Stomach (tissue), 4 donors: ENCODE measurements around the gene HNF4A.

Source experiments
- EP300 ChIP-seq: sonication (generic); formaldehyde crosslinking; IDR thresholded peaks from one replicate; pipeline ENCODE4 v1.6.1; 2017; ENCODE audit warnings: antibody characterized with exemption
- POLR2A ChIP-seq, 4 donors: fragments of 450-650 bp; IDR thresholded peaks; one replicate each; pipeline ENCODE4 v1.6.1; 2016; ENCODE audit warnings: antibody characterized with exemption in 4 of 4, control low read depth in 2 of 4, mild to moderate bottlenecking in 1 of 4, moderate library complexity in 1 of 4
- POLR2AphosphoS5 ChIP-seq, 3 donors: sonication (generic); formaldehyde crosslinking; IDR thresholded peaks; one replicate each; pipeline ENCODE4 v1.6.1; 2016; ENCODE audit warnings: antibody characterized with exemption in 3 of 3
- TF ChIP-seq, protein P1 (sequence below), 7 experiments: fragments of 450-650 bp in 4 of 7; fragments of 200-600 bp in 3 of 7; sonication (generic) in 3 of 7; IDR thresholded peaks; one replicate each; pipeline ENCODE4 v1.5.1; 2016 to 2019; ENCODE audit warnings: antibody characterized with exemption in 7 of 7, control low read depth in 2 of 7, mild to moderate bottlenecking in 1 of 7

DNA sequence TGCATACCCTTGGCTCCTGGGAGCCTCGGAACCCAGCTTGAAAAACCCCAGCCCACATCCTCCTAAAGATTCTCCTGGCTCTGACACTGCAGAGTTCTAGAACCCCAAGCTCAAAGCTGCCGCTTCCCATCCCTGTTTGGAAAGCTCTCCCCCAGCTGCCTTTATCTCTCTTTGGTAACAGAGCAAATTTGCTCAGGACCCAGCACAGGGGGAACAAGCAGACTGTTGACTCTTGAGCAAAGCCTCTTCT, 38.9 kb downstream of the HNF4A start:
- TF ChIP-seq EP300 (no peak), POLR2A (IDR thresholded peaks at IDR 0.05) (no peak), POLR2AphosphoS5 (IDR thresholded peaks at IDR 0.05) (no peak)
- TF ChIP-seq, protein P1, sequence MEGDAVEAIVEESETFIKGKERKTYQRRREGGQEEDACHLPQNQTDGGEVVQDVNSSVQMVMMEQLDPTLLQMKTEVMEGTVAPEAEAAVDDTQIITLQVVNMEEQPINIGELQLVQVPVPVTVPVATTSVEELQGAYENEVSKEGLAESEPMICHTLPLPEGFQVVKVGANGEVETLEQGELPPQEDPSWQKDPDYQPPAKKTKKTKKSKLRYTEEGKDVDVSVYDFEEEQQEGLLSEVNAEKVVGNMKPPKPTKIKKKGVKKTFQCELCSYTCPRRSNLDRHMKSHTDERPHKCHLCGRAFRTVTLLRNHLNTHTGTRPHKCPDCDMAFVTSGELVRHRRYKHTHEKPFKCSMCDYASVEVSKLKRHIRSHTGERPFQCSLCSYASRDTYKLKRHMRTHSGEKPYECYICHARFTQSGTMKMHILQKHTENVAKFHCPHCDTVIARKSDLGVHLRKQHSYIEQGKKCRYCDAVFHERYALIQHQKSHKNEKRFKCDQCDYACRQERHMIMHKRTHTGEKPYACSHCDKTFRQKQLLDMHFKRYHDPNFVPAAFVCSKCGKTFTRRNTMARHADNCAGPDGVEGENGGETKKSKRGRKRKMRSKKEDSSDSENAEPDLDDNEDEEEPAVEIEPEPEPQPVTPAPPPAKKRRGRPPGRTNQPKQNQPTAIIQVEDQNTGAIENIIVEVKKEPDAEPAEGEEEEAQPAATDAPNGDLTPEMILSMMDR (IDR thresholded peaks at IDR 0.05) = no peak
